Hematopoietic multipotent progenitor cell treated with erythropoietin and hydrocortisone succinate and interleukin-3 and kit ligand, for 6 days (in vitro differentiated cells): Measurements from ENCODE around the gene ARHGAP18.
"Not testable (repeated sequence)": the region's sequence is repeated elsewhere in the genome, so short reads cannot be mapped to it uniquely, and the experiment has no call there.

Experiments
- DNase-seq: peaks from one replicate; pipeline ENCODE4 v3.0.0-alpha.2; 2015

The ARHGAP18 gene

GRCh38 chr6:129575378-129576118 lies 134.4 kb downstream of the ARHGAP18 start:
- DNase-seq: peak; percentile 86

DNA sequence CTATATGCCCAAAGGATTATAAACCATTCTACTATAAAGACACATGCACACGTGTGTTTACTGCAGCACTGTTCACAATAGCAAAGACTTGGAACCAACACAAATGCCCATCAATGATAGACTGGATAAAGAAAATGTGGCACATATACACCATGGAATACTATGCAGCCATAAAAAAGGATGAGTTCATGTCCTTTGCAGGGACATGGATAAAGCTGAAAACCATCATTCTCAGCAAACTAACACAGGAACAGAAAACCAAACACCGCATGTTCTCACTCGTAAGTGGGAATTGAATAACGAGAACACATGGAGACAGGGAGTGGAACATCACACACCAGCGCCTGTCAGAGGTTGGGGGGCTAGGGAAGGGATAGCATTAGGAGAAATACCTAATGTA lies 135.4 kb downstream of the ARHGAP18 start:
- not testable (repeated sequence) for DNase-seq

DNA sequence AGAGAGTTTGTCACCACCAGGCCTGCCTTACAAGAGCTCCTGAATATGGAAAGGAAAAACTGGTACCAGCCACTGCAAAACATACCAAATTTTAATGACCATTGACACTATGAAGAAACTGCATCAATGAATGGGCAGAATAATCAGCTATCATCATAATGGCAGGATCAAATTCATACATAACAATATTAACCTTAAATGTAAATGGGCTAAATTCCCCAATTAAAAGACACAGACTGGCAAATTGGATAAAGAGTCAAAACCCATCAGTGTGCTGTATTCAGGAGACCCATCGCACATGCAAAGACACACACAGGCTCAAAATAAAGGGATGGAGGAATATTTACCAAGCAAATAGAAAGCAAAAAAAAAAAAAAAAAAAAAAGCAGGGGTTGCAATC lies 139.0 kb downstream of the ARHGAP18 start:
- DNase-seq: not testable (repeated sequence)

- no peak for DNase-seq
Measured at GRCh38 chr6:129568015-129568414, 142.0 kb downstream of the ARHGAP18 start.

- DNase-seq: peak; percentile 85
Measured at GRCh38 chr6:129567374-129567773, 142.6 kb downstream of the ARHGAP18 start.

- DNase-seq: no peak
Measured at GRCh38 chr6:129565811-129566210, 144.2 kb downstream of the ARHGAP18 start.

DNA sequence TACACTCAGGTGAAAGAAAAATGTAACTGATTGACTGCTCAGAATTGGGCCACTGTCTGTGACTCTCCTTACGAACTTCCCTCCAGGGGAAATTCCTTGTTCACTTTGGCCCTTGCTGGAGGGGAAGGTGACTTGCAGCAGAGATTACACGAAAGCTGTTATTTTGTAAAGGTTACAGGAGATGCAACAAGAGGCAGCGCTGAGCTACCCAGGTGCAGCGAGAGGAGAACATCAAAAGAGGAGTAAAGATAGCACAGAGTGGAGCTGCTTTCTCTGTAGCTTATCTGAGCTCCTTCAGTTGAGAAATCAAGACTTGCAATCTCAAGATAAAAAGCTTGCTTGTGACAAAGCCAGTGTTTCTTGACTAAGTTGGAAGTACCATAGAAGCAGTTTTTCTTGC lies 144.6 kb downstream of the ARHGAP18 start:
- DNase-seq: peak; percentile 47

DNA sequence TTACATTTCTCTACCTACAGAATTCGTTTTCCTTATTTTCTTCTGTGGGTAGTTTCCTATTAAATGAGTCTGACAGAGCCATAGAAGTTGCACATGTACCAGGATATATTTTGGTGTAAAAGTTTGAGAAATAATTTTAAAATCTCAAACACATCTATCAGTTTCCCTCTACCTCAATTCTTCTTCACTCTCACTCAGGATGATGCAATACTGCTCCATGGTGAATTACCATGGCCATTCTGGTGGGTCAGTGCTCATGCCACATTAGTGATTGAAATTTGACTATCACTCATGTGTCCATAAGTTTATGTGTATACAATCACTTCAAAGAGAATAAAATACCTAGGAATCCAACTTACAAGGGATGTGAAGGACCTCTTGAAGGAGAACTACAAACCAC lies 151.7 kb downstream of the ARHGAP18 start:
- DNase-seq: no peak

GRCh38 chr6:129555206-129555832 lies 154.7 kb downstream of the ARHGAP18 start:
- DNase-seq: no peak

- DNase-seq: no peak
Measured at GRCh38 chr6:129552413-129552812, 157.6 kb downstream of the ARHGAP18 start.

GRCh38 chr6:129551486-129551885 lies 158.5 kb downstream of the ARHGAP18 start:
- DNase-seq: no peak

GRCh38 chr6:129546702-129547101 lies 163.3 kb downstream of the ARHGAP18 start:
- DNase-seq: no peak

GRCh38 chr6:129544892-129545612 lies 164.9 kb downstream of the ARHGAP18 start:
- no peak for DNase-seq

GRCh38 chr6:129543981-129544380 lies 166.0 kb downstream of the ARHGAP18 start:
- no peak for DNase-seq

GRCh38 chr6:129542705-129543104 lies 167.3 kb downstream of the ARHGAP18 start:
- DNase-seq: no peak

- no peak for DNase-seq
Measured at GRCh38 chr6:129539032-129539431, 170.9 kb downstream of the ARHGAP18 start.

- DNase-seq: no peak
Measured at GRCh38 chr6:129536271-129536670, 173.7 kb downstream of the ARHGAP18 start.

GRCh38 chr6:129534926-129535325 lies 175.1 kb downstream of the ARHGAP18 start:
- DNase-seq: no peak
